Activated naive CD4-positive, alpha-beta T cell treated with Interleukin-2 at 50 U/mL for 16 hours (primary cell): ENCODE data around the gene CCDC33.

Experiments
- DNase-seq: peaks from one replicate; pipeline ENCODE4 v3.0.0-alpha.2; 2020

CCDC33 gene

DNA sequence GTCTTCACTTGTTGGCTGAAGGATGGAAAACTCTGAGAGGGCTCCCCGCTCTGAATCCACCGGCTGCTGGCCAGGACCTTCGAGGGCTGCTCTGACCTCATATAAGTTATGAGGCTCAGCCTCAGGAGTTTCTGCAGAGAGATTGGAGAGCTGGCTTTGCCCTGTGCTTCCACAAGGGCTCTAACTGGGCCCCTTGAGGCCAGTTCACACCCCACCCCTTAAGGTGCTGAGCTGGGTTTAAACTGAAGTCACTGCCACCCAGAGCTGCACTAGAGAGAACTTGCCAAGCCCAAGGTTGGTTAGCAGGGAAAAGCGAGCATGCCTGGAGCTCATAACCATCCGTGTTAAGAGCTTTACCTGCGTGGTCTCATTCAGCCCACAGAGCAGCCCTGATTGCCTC is 2.8 kb upstream of the CCDC33 start:
- DNase-seq: no peak

DNA sequence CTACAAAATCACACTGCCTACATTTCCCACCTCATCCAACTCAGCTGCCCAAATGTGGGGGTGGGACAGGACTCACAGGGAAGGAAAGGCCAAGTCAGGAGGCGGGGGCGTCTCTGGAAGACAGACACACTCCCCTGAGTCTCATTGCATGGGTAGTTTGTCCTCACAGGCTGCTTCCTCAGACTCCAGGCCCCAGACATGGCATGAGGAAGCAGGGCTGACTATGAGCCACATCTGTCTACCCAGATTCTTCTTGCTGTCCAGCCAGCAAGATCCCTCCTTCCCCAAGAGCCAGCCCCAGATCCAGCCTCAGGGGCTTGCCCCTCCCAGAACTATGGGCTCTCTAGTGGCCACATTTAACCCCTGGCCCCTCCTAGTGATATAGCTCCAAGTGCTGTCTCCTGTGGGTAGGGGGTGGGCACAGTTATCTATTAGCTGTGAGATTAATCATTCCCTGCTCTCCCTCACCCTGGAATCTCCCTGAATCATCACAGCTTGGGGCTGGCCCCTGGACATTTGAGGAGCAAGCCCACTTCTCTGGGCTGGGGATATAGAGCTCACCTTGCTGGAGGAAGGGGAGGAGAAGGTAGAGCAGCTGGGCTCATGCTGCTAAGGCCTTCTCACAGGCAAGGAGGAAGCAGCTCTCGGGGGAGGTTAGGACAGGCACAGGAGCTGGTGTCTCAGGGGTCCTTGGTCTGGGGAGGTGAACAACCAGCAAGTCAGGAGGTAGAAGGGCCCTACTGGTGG is 2.1 kb upstream of the CCDC33 start:
- no peak for DNase-seq

DNA sequence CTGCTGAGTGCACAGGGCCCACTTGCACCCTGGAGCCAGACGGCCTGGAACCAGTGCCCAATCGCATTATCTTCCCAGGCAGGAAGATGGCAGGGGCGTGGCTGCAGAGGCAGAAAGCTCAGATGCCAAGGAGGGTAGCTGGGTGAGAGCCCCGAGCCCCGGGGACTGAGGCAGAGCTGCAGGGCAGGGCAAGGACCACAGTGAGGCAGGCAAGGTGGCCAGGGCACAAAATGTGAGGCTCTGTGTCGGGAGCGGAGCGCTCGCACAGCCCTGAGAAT is 1.6 kb upstream of the CCDC33 start:
- DNase-seq: no peak

DNA sequence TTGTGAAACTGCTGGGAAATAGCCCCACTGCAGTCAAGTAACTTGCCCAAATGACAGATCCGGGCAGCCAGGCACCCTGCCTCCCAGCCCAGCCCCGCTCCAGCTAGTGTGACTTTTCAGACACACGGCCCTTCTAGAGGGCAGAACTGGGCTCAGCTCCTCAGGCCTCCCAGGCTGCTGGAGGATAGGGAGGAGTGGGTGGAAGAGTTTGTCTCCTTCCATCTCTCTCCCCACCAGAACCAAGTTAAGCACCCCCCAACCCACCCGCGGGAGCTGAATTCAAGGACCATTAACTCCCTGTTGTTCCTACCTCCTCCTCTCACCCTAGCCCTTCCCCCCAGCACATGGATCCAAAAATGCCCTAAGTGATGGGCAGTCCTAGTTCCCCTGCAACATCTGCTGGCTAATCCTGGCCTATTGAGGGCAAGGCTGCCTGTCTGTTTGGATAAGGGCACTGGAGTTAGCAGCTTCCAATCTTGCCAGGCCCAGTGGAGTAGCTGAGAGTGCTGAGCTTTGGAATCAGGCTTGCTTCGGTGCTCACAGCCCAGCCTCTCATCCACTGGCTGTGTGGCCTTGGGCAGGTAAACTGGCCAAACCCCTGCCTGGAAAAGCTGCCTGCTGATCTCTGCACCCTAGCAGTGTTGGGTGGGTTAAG is 3.1 kb downstream of the CCDC33 start:
- no peak for DNase-seq

DNA sequence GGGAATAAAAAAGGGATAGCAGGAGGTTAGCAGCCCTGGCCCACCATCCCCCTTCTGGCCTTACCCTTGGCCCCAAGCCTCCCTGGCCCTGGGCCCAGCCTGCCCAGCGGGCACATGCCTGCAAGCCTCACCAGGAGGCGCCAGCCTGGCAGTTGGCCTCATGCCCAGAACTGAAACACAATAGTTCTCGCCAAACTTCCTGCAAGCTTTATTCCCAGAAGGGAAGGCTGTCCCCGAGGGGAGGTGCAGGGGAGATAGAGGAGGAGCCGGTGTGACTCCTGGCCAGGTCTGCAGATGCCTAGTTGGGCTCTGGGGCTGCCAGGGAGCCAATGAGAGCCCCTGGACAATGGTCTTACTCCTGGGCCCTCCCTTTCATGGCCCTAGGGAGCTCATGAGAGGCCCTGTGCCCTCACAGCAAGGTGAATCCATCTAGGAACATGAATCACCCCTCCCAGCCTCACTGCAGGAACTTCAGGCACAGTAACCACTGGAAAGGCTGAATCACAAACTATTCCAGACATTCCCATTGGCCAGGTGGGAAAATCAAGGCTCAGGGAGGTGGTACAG is 4.0 kb downstream of the CCDC33 start:
- DNase-seq: no peak

DNA sequence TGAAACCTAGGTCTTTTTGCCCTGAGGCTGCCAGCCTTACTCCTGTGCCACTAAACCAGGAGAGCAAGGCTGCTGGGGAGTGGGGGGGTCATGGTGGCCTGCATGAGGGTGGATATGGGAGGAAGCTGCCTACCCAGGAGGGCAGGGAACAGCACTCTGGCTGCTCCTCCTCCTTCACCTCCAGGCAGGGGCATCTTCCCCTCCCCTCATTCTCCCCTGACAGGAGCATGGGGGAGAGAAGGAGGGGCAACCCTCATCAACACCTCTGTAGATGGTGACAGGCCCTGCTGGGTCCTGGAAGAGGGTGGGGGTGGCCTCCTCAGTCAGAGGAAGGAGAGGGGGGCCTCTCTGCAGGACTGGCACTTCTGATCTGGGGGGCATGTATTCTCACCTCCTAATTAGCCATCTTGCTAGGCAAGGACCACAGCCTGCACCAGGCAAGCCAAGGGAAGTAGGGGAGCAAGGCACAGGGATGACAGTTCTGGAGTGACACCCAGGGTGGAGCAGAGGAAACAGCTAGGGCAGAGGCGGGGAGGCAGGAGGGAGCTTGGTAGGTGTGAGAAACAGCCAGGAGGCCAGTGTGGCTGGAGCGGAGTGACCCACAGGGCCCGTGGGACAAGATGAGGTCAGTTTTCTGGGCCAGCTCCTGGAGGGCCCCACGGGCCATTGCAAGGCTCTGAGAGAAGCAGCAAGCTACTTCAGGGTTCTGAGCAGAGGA is 4.9 kb downstream of the CCDC33 start:
- DNase-seq: no peak

DNA sequence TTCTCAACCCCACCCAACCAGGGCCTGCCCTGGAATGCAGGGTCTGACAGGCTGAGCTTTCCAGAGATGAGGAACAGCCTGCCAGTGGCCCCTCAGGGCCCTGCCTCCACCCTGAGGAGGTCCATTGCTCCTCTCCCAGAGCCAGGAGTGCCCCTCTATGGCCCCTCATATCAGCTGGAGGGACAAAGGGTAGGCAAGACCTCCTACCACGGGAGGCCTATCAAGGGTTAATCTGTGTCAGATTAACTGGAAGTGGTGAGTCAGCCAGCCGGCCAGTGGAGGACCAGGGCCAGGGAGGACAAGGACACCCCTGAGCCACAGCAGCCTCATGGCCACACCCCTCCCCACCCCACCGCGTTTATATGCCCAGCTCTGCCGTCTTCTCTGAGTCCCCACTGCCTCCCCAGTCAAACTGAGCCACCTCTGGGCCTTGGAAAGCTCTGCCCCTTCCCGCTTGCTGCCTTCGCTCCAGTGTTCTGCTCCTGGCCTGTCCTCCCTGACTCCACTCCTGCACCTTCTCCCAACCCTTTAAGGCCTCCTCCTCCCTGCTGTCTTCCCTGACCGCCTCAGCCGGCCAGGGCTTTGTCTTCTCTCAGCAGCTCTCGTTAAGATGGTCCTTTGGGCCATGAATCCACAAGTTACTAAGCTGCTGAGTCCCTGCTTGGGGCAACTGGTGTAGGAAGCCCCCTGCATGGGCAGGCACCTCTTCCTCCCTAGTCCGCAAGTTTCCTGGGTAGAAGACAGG is 6.5 kb downstream of the CCDC33 start:
- no peak for DNase-seq

DNA sequence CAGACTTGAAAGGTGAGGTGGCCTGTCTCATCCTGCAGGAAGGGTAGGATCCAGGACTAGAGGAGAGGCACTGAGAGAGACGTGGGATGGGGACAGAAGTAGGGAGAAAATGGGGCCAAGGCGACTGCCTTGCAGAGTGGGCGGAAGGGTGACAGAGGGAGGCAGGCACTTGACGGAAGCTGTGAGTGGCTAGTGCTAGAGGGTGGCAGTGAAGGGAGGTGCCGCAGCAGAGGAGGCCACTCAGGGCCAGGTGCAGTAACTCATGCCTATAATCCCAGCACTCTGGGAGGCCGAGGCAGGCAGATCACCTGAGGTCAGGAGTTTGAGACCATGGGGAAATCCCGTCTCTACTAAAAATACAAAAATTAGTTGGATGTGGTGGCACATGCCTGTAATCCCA is 7.3 kb downstream of the CCDC33 start:
- DNase-seq: no peak

DNA sequence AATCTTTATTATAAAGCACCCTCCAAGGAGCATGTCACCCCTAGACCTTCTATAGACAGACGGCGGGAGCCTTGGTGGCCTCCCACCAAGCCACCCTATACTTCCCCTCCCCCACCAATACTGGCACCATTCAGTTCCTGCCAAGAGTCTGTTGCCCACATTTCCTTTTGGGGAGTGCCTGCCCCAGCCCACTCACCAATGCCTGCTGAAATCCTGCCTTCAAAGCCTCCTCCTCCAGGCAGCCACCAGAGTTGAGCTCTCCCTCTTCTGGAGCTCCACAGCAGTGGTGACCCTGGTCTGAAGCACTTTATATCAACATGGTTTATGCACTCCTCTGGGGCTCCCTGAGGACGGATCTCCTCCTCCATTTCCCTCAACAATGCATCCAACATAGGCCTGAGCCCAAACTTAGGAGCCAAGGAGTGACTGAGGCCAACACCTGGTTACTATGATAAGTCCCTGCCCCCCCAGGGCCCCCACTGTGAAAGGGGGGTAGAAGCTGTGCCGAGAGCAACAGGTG is 8.8 kb downstream of the CCDC33 start:
- no peak for DNase-seq

DNA sequence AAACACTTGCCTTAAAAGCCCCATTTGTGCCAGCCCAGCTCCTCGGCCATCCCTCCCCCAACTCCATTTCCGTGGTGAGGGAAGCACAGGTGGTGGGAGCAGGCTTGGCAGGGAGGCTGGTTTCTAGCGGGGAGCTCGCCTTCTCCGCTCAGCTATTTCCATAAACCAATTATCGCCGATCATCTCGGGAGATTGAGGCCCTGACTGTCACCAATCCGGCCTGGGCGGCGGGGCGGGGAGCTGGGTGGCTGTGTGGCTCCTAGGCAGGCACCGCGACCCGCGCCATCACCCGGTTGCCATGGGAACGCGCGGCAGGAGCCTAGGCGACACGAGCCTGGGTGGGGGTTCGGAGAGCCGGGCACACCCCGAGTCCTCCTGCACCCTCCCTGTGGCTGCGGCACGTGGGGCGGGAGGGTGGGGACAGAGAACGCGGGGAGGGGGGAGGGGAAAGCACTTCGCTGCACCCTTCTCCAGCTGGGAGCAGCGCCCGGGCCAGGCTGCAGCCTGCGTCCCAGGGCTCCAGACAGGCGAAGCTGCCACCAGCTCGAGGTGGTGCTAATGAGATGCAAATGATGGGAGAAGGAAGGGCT is 9.3 kb downstream of the CCDC33 start:
- no peak for DNase-seq

DNA sequence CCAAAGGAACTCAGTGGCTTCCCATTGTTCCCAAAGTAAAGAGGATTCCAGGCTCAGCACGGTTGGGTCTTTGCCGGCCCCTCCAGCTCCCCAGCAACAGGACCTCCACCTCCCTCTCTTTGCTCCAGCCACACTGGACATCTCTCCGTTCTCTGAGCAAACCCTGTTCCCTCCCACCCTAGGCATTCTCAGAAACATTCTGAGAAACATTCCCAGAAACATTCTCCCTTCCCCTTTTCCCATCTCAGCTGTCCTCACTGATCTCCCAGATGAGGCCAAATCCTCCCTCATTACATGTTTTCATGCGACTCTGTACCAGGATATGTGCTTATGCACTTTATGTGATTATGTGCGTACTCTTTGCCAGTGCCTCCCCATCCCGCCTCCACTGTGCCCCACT is 14.1 kb downstream of the CCDC33 start:
- no peak for DNase-seq

DNA sequence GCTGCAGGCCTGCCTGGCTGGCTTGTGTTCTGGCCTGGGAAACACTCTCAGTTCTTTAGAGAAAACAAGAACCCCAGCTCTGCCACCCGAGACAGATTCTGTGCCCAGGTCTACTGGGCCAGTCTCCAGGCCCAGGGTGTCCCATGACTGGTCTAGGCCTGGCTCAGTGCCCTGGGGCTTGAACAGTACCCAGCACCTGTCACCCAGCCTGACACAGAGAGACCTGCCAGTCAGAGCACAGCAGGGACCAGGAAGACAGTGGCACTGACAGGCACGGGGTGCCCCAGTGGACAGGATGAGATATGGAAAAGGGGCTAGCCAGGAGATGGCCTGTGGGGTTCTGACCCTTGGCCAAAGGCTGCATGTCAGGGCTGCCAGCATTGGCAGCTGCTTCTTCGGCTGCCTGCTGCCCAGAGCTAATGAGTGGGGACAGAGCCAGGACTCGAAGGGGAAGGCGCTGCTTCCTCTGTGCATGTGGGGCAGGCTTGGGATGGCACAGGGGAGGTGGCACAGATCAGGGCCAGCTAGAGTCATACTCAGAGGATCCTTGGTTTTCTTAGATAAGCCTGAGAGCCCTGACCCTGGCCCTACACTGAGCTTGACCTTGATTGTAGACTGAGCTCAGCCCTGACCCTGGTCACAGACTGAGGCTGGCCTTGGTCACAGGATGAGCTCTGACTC is 15.1 kb downstream of the CCDC33 start:
- no peak for DNase-seq

DNA sequence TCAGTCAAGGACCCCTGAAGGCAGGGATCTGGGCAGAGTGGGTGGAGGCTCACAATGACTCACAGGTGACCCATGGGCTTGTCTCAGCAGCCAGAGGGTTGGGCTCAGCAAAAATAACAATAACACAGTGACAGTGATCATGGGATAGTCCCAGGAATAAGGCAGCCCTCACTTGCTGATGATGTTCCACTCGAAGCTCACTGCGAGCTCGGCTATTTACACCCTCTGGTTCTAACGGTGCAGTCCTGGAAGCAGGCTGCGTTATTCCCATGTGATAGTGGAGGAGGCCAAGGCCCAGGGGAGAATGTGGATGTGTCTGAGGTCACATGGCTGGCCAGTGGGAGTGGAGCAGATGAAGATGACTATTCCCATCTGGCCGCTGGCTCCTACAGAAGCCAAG is 16.2 kb downstream of the CCDC33 start:
- DNase-seq: no peak

DNA sequence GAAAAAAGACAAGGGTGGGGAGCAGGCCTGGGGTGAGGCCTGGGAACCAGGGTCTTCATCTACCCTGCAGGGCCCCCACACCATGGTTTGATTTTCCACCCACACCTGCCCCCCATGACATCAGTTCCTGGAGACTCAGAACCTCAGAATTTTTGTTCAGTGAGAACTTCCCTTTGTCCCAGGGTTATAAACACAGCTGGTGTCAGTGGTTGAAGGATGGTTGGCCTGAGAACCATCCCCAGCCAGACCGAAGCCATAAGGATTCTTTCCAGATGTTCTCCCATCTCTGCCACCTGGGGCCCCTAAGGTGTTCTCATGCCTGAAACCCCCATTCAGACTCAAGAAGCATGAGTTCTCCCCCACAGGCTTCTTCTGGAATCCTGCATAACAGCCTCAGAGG is 16.6 kb downstream of the CCDC33 start:
- DNase-seq: no peak

DNA sequence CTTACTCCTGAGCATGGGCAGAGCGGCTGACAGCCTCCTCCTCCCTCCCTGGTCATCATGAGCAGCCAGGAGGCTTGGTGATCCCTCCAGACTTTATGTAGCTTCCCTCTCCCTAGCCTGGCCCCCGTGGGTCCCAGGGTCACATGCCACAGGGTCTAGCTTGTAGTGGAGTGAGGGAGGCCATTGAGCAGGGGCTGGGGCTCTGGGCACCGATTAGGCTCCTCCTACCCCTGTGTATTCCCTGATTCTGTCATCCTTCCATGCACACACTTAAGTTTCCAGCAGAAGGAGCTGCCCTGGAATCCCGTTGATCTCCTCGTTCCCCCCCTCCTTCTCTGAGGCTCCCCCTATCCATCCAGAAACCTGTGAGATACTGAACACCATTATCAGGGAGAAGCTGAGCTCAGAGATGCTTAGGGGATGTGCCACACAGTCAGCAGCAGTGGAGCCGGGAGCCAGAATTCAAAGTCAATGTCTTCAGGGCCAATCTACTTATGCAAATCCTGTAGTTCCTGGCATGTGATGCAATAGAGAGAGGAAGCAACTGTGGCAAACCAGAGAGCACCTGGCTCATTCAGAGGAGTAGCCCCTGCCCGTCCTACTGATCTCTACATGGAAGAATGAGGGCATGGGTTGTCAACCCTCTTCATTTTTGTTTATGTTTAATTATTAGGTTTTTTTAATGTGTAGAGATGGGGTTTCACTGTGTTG is 17.2 kb downstream of the CCDC33 start:
- no peak for DNase-seq

DNA sequence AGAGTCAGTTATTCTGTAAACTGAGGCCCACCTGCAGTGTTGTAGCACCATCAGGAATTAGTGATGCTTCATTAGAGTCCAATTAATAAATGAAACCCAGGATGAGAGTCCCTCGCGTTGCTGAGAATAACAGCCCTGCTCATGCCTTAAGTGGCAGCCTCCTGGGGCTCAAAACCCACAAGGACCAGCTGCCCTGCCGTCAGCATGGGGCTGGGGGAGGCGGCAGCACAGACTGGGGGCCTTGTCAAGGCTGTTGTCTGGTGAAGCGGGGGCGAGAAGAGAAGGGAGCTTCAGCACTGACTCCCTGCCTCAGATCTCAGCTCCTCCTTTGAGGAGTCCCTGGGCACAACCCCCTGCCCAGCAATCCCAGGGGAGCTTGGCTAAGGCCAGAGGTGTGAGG is 21.0 kb downstream of the CCDC33 start:
- DNase-seq: no peak

DNA sequence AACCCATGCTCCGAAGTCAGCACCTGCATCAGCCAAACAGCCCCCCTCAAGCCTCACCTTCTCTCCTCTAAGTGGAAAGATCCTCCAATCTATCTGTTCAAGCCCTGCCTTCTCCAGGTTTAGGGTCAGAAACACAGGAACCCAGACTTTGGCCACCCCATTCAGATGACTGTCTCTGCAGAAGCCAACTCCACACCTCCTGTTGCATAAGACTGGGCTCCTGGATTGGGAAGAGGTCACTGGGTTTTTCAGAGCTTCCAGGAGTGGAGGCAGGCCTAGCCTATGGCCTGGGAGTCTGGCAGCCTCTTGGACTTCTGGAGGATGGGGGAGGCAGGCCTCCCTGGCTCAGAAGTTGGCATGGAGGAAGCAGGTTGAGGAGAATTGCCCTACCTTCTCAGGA is 21.5 kb downstream of the CCDC33 start:
- no peak for DNase-seq

DNA sequence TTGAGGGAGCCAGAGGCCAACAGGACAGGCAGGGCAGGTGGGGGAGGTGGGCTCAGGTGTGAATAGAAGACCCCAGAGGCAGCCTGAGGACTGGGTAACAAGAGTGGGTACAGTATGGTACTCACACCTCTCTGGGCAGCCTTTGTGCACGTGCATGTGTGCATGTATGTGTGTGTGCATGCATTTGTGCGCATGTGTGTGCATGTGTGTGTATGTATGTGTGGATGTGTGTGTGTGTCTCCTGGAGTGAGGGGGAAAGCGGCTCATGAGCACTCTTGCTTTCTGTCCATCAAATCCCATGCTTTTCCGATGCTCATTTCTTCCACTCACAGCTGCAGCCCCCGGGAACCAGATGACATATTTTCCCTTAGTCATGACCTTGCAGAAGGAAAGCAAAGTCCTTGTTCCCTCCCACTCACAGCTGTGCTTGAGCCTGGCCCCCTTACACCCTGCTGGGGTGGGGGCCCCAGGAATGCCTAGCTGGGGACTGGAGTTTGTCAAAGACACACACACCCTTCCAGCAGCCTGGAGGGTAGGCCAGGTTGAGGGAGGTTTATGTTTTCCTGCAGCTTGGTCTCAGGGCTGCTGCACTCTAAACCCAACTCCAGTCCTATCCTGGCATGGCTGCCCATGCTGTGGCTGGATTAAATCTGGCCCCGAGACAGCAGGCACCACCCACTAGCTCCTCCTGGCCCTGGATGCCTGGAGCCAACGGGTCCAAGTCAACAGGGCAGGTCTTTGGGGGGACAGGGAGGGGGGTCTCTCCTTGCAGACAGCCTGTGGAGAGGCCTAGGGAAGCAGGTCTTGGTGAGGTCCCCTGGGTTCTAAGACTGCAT is 22.5 kb downstream of the CCDC33 start:
- no peak for DNase-seq

DNA sequence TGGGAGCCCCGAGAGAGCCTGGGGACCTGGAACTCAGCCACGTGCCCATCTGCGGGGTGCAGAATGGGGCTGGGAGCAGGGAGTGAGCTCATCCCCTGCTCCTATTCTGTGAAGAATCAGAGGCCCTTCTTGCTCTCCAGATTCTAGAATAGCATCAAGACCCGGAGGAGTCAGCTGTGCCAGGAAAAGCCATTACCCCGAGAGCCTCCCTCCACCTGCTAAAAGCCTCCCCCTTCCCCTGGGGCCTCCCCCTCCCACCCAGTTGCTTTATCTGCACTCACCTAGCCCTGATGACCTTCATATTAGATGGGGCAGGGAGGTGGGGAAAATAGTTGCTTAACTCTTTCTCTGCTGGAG is 23.1 kb downstream of the CCDC33 start:
- DNase-seq: no peak

DNA sequence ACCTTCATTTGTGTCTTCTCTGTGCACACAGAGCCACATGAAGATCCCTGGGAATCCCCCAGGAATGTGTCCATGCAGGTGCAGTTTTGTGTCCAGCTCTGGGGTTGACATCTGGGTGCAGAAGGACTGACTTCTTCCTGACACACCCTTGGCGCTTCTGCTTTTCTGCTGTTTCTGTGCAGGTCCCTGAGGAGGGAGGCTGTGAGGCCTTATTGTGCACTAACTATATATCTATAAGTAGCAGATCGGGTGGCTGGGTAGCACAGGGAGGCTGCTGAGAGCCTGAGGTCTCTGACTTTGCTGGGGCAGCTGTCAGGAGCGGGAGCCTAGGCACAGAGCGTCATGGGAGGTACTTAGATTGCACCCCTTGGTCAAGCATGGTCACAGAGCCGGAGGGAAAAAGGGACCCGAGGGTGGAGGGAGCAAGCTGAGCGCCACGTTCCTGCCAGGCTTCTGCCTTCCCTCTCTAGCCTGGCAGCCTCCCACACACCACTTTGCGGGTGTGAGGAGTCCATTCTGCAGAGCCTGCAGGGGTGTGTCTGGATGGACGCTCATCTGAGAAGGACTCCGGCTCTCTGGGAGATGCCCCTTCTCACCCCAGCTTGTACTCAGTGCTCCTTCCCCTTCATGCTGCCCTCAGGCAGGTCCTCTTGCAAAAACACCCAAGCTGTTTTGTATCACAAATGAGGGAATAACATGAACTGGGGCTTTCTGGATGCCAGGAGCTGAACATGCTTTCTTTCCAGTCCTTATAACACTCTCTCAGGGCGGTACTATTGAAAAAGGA is 23.9 kb downstream of the CCDC33 start:
- DNase-seq: no peak
